GM23338 (cell line): Measurements from ENCODE around the gene DPH6. TPM values are rescaled to one million over a fixed set of nuclear protein-coding genes. Genes with fewer than 3 reads are reported as not detected.

Experiments used
- ATAC-seq: fragments of 200-7000 bp; cut with Tn5 transposase; 3 replicates; pipeline ENCODE4 v1.9.1; 2020
- DNase-seq: peaks from one replicate; pipeline ENCODE4 v3.0.0-alpha.2; 2015; ENCODE audit warnings: low spot score
- H2AFZ ChIP-seq: fragments of 200-600 bp; sonication (generic); 2 replicates; pipeline ENCODE4 v1.8.0; 2016; ENCODE audit warnings: antibody characterized with exemption, mild to moderate bottlenecking, moderate library complexity
- H3F3A ChIP-seq: fragments of 200-600 bp; sonication (generic); replicated peaks from 2 replicates; pipeline ENCODE4 v1.8.0; 2017; ENCODE audit warnings: antibody characterized with exemption, mixed run types, low read depth
- H3K27ac ChIP-seq: fragments of 200-600 bp; sonication (generic); 2 replicates; pipeline ENCODE4 v1.6.1; 2016; ENCODE audit warnings: low read depth
- H3K27me3 ChIP-seq: fragments of 200-600 bp; sonication (generic); 2 replicates; pipeline ENCODE4 v1.8.0; 2016; ENCODE audit warnings: mild to moderate bottlenecking, mixed run types, moderate library complexity; ENCODE audit not compliant: insufficient read depth
- H3K36me3 ChIP-seq: fragments of 200-600 bp; sonication (generic); 2 replicates; pipeline ENCODE4 v1.8.0; 2016; ENCODE audit warnings: mild to moderate bottlenecking; ENCODE audit not compliant: insufficient read depth
- H3K4me1 ChIP-seq: fragments of 200-600 bp; sonication (generic); 2 replicates; pipeline ENCODE4 v1.8.0; 2016; ENCODE audit warnings: mild to moderate bottlenecking, moderate library complexity; ENCODE audit not compliant: insufficient read depth
- H3K4me2 ChIP-seq: fragments of 200-600 bp; sonication (generic); 2 replicates; pipeline ENCODE4 v1.7.1; 2017; ENCODE audit warnings: mixed run types
- H3K4me3 ChIP-seq: fragments of 200-600 bp; sonication (generic); 2 replicates; pipeline ENCODE4 v1.6.1; 2016; ENCODE audit warnings: mixed run types
- H3K79me2 ChIP-seq: fragments of 200-600 bp; sonication (generic); replicated peaks from 2 replicates; pipeline ENCODE4 v1.8.0; 2017; ENCODE audit warnings: mild to moderate bottlenecking; ENCODE audit not compliant: insufficient read depth
- H3K9me2 ChIP-seq: fragments of 200-600 bp; sonication (generic); 2 replicates; pipeline ENCODE4 v1.8.0; 2017; ENCODE audit not compliant: insufficient read depth
- H4K20me1 ChIP-seq: fragments of 200-600 bp; sonication (generic); replicated peaks from 2 replicates; pipeline ENCODE4 v1.8.0; 2017; ENCODE audit warnings: mild to moderate bottlenecking; ENCODE audit not compliant: insufficient read depth
- H3K27ac Mint-ChIP-seq: 2 replicates; pipeline ENCODE4 v1.8.0; 2020; ENCODE audit warnings: inconsistent platforms, mild to moderate bottlenecking, moderate library complexity, mixed read lengths
- H3K27me3 Mint-ChIP-seq: 3 replicates; pipeline ENCODE4 v1.8.0; 2022; ENCODE audit warnings: low read depth, mild to moderate bottlenecking, moderate library complexity, mixed read lengths, inconsistent platforms; ENCODE audit not compliant: insufficient read depth, poor library complexity
- H3K36me3 Mint-ChIP-seq: 3 replicates; pipeline ENCODE4 v1.8.0; 2021; ENCODE audit warnings: low read depth, mild to moderate bottlenecking, inconsistent platforms, moderate library complexity, mixed read lengths
- H3K4me1 Mint-ChIP-seq: 3 replicates; pipeline ENCODE4 v1.8.0; 2020; ENCODE audit warnings: mild to moderate bottlenecking, inconsistent platforms, mixed read lengths
- H3K4me3 Mint-ChIP-seq: 3 replicates; pipeline ENCODE4 v1.8.0; 2021; ENCODE audit warnings: moderate library complexity, mild to moderate bottlenecking, inconsistent platforms, mixed read lengths
- H3K9me3 Mint-ChIP-seq: 3 replicates; pipeline ENCODE4 v1.8.0; 2020; ENCODE audit warnings: moderate library complexity, mild to moderate bottlenecking, inconsistent platforms, mixed read lengths
- CREB1 ChIP-seq: fragments of 250-450 bp; sonication (Bioruptor Pico); IDR thresholded peaks from 2 replicates; pipeline ENCODE4 v1.5.0; 2020; ENCODE audit warnings: low read depth, mild to moderate bottlenecking, moderate library complexity
- CTCF ChIP-seq, 2 experiments: fragments of 200-600 bp in 1 of 2; sonication (generic) in 1 of 2; conservative IDR thresholded peaks; 2 replicates each; pipeline versions ENCODE4 v1.5.1 to v1.6.1; 2016 to 2017; ENCODE audit warnings: antibody characterized with exemption in 2 of 2, low read depth in 2 of 2, mild to moderate bottlenecking in 2 of 2, moderate library complexity in 1 of 2
- EZH2 ChIP-seq: fragments of 200-600 bp; sonication (generic); IDR thresholded peaks from one replicate; pipeline ENCODE4 v1.8.0; 2017; ENCODE audit warnings: antibody characterized with exemption, mild to moderate bottlenecking, low read depth; ENCODE audit not compliant: unreplicated experiment
- EZH2phosphoT487 ChIP-seq: fragments of 200-600 bp; sonication (generic); IDR thresholded peaks from one replicate; pipeline ENCODE4 v1.8.1; 2018; ENCODE audit warnings: antibody characterized with exemption; ENCODE audit not compliant: unreplicated experiment
- JUNB ChIP-seq: IDR thresholded peaks from one replicate; pipeline ENCODE4 v1.6.1; 2016; ENCODE audit warnings: antibody characterized with exemption; ENCODE audit not compliant: unreplicated experiment
- NANOG ChIP-seq: IDR thresholded peaks from 2 replicates; pipeline ENCODE4 v1.6.1; 2016; ENCODE audit warnings: antibody characterized with exemption, borderline replicate concordance
- POLR2AphosphoS5 ChIP-seq: IDR thresholded peaks from 2 replicates; pipeline ENCODE4 v1.6.1; 2016; ENCODE audit warnings: antibody characterized with exemption, low read depth
- STAT1 ChIP-seq: IDR thresholded peaks from one replicate; pipeline ENCODE4 v1.6.1; 2016; ENCODE audit warnings: antibody characterized with exemption; ENCODE audit not compliant: unreplicated experiment
- ZNF114 ChIP-seq: fragments of 250-450 bp; sonication (Bioruptor Pico); IDR thresholded peaks from 2 replicates; pipeline ENCODE4 v1.5.0; 2020; ENCODE audit warnings: mild to moderate bottlenecking, moderate library complexity
- ZNF331 ChIP-seq: fragments of 250-450 bp; sonication (Bioruptor Pico); IDR thresholded peaks from 2 replicates; pipeline ENCODE4 v1.5.0; 2020; ENCODE audit warnings: low read depth, mild to moderate bottlenecking, moderate library complexity
- ZNF462 ChIP-seq: fragments of 250-450 bp; sonication (Bioruptor Pico); IDR thresholded peaks from 2 replicates; pipeline ENCODE4 v1.5.0; 2020; ENCODE audit warnings: mild to moderate bottlenecking, moderate library complexity
- polyA plus RNA-seq: library from polyadenylated mRNA; unstranded; fragments of >200 nt; fragmentation: Nextera tagmentation; extraction: Ambion mirVana; gene quantifications from 2 replicates; pipeline ENCODE4 v1.2.1, GENCODE V29; 2016
- total RNA-seq: library from RNA; depleted of rRNA; stranded (reverse); fragments of >200 nt; shearing (Covaris generic); gene quantifications from 2 replicates; pipeline ENCODE4 v1.2.3, GENCODE V29; 2014
- TF ChIP-seq, protein P1 (sequence below): IDR thresholded peaks from 2 replicates; pipeline ENCODE4 v1.6.1; 2016; ENCODE audit warnings: antibody characterized with exemption
- TF ChIP-seq, protein P2 (sequence below): IDR thresholded peaks from one replicate; pipeline ENCODE4 v1.6.1; 2018; ENCODE audit warnings: antibody characterized with exemption; ENCODE audit not compliant: unreplicated experiment

Gene DPH6
- total and polyA plus RNA-seq, 2 experiments from 2014 or later, result 37.9 to 46.9 TPM

DNA sequence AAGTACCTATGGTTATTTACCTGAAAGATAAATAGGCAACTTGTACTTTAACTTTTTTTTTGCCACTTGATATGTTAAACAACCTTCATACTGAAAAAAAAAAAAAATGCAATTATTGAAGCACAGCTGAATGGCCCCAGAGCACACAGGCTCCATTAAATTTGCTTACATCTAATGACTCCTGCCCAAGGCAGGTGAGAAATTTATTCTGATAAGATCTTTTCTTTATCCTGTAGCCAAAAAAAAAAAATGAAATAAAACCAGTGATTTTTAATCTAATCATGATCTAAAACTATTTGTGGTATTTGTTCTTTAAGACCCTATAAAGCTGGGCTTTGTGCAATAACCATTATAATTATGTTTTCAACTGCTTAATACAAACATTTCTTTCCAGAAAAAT, 115.7 kb downstream of the DPH6 start:
- no peak overlapping the region for H3K4me2 ChIP-seq
- Mint-ChIP-seq H3K27ac (no peak overlapping the region), H3K36me3 (peaks cover 4% of the 10 kb centered on the region; the same call in 2 of the 3 replicates), H3K4me3 (no peak overlapping the region), H3K4me1 (peaks cover 6% of the 10 kb centered on the region; the same call in 2 of the 3 replicates), H3K27me3 (no peaks in the 10 kb centered on the region), H3K9me3 (peaks cover 3% of the 10 kb centered on the region)
- H3K9me2 ChIP-seq, result no peaks in the 10 kb centered on the region
- no peaks in the 10 kb centered on the region for H4K20me1 ChIP-seq
- no peak for DNase-seq
- H3K27me3 ChIP-seq, result no peaks in the 10 kb centered on the region
- H3K36me3 ChIP-seq, result no peaks in the 10 kb centered on the region
- H2AFZ ChIP-seq, result no peak overlapping the region
- H3F3A ChIP-seq, result no peaks in the 10 kb centered on the region
- no peaks in the 10 kb centered on the region for H3K4me1 ChIP-seq
- H3K27ac ChIP-seq, result no peak overlapping the region
- TF ChIP-seq, protein P1, sequence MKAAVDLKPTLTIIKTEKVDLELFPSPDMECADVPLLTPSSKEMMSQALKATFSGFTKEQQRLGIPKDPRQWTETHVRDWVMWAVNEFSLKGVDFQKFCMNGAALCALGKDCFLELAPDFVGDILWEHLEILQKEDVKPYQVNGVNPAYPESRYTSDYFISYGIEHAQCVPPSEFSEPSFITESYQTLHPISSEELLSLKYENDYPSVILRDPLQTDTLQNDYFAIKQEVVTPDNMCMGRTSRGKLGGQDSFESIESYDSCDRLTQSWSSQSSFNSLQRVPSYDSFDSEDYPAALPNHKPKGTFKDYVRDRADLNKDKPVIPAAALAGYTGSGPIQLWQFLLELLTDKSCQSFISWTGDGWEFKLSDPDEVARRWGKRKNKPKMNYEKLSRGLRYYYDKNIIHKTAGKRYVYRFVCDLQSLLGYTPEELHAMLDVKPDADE, result no peak
- TF ChIP-seq CTCF (conservative IDR thresholded peaks at IDR 0.05; ENCODE audit: low read depth in 2 of 2), result no peak
- no peak for TF ChIP-seq EZH2
- TF ChIP-seq, protein P2, sequence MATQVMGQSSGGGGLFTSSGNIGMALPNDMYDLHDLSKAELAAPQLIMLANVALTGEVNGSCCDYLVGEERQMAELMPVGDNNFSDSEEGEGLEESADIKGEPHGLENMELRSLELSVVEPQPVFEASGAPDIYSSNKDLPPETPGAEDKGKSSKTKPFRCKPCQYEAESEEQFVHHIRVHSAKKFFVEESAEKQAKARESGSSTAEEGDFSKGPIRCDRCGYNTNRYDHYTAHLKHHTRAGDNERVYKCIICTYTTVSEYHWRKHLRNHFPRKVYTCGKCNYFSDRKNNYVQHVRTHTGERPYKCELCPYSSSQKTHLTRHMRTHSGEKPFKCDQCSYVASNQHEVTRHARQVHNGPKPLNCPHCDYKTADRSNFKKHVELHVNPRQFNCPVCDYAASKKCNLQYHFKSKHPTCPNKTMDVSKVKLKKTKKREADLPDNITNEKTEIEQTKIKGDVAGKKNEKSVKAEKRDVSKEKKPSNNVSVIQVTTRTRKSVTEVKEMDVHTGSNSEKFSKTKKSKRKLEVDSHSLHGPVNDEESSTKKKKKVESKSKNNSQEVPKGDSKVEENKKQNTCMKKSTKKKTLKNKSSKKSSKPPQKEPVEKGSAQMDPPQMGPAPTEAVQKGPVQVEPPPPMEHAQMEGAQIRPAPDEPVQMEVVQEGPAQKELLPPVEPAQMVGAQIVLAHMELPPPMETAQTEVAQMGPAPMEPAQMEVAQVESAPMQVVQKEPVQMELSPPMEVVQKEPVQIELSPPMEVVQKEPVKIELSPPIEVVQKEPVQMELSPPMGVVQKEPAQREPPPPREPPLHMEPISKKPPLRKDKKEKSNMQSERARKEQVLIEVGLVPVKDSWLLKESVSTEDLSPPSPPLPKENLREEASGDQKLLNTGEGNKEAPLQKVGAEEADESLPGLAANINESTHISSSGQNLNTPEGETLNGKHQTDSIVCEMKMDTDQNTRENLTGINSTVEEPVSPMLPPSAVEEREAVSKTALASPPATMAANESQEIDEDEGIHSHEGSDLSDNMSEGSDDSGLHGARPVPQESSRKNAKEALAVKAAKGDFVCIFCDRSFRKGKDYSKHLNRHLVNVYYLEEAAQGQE, result no peak
- no peak for TF ChIP-seq STAT1
- no peak for TF ChIP-seq ZNF114 (CRISPR knock-in tag)
- TF ChIP-seq ZNF462 (CRISPR knock-in tag), result no peak
- TF ChIP-seq EZH2phosphoT487, result no peak
- TF ChIP-seq JUNB, result no peak
- no peak for TF ChIP-seq ZNF331
- no peak for TF ChIP-seq POLR2AphosphoS5
- TF ChIP-seq CREB1 (CRISPR knock-in tag), result no peak
- TF ChIP-seq NANOG, result no peak
- H3K4me3 ChIP-seq, result no peak overlapping the region
- H3K79me2 ChIP-seq, result no peaks in the 10 kb centered on the region
- ATAC-seq, result no peak
